NB4 (cell line): Measurements from ENCODE around the gene DUSP10.

Source experiments
- DNase-seq: peaks from one replicate; pipeline ENCODE4 v3.0.0; 2010; ENCODE audit warnings: low read depth
- H3K4me3 ChIP-seq: one replicate; pipeline ENCODE4 v1.5.1; 2011; ENCODE audit warnings: mild to moderate bottlenecking, low read depth, low read length, moderate library complexity
- CTCF ChIP-seq: IDR thresholded peaks from one replicate; pipeline ENCODE4 v1.5.1; 2012; ENCODE audit warnings: low read depth, low read length
- MYC ChIP-seq: IDR thresholded peaks from 2 replicates; pipeline ENCODE4 v1.6.1; 2011; ENCODE audit warnings: low read depth, low read length
- POLR2A ChIP-seq: IDR thresholded peaks from 2 replicates; pipeline ENCODE4 v1.6.1; 2011; ENCODE audit warnings: mild to moderate bottlenecking; ENCODE audit not compliant: insufficient read length; ENCODE audit errors: extremely low read depth
- TF ChIP-seq, protein P1 (sequence below): IDR thresholded peaks from 2 replicates; pipeline ENCODE4 v1.6.1; 2011; ENCODE audit warnings: low read depth, low read length

The DUSP10 gene

DNA sequence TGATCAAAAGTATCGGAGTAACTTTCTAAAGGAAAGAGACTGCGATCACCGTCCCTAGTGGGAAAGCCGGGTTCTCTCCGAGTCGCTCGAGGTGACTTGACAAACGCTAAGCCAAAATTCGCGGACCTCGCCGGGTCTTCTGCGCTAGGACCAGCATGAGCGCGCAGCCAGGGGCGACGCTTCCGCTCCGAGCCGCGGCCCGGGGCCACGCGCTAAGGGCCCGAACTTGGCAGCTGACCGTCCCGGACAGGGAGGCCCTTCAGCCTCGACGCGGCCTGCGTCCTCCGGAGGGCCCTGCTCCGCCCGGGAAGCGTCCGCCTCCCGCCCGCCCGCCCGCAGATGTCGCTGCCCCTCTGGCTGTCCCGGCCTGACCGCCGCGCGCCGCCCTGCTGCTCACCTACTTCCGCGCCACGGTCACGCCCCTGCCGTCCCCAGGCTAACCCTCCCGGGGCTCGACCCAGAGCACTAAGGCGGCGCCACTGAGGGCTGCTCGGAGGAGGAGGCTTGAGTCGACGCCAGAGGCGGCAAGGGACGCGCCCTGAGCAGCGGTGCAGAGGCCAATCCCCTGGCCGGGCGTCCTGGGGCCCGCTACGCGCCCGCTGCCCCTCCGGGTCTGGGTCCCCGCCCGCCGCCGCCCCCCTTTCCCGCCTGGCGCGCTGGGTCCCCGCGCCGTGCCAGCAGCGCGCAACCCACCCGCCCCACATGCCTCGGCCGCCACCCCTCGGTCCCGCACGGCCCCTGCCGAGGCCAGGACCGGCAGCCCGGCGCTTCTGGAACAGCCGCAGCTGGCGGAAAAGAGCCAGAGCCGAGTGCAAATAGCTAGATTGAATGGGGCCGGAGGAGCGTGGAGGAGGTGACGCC is 896 bp upstream of the DUSP10 start:
- peak; percentile 88 for DNase-seq
- peak overlapping the region; percentile 83 for H3K4me3 ChIP-seq
- TF ChIP-seq, protein P1, sequence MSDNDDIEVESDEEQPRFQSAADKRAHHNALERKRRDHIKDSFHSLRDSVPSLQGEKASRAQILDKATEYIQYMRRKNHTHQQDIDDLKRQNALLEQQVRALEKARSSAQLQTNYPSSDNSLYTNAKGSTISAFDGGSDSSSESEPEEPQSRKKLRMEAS, result 0 out of 2 replicates have a peak, but pooled peaks have one; percentile 29
- TF ChIP-seq CTCF (no peak), POLR2A (peak; percentile 13), MYC (no peak)

- H3K4me3 ChIP-seq, result peak overlapping the region; percentile 90
- TF ChIP-seq POLR2A (no peak), MYC (no peak), CTCF (no peak)
- TF ChIP-seq, protein P1, result no peak
- DNase-seq, result peak; percentile 73
These were observed 741 bp downstream of the DUSP10 start for GRCh38 chr1:221740993-221741702.

DNA sequence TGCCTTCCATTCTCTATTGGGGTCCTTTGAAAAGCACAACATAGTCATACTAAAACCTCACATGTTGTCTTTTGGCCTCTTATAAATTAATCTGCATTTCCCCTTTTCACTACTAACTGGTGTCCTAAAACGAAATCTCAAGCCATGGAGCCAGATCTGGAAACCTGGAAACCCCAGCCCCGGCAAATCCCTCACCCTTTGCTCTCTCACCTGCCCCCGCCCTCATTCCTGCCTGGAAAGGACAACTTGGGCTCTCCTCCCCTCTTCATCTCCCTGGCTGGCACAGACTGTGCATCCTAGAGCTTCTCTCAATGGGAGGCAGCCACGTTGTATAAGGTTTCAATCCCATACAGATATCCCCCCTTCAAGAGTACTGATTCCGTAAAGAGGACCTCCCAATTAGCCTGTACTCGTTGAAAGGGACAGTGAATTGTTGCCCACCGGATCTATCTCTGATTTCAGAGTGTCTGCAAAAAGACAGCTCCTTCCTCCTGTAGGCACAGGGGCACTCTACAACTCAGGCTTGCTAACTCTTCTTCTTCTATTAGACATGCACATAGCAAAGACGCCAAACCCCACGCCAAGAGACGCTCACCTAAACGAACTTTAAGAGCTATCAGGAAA is 1.4 kb downstream of the DUSP10 start:
- peak; percentile 41 for DNase-seq
- TF ChIP-seq CTCF (no peak), POLR2A (no peak), MYC (no peak)
- TF ChIP-seq, protein P1, result no peak
- peak overlapping the region; percentile 90 for H3K4me3 ChIP-seq

DNA sequence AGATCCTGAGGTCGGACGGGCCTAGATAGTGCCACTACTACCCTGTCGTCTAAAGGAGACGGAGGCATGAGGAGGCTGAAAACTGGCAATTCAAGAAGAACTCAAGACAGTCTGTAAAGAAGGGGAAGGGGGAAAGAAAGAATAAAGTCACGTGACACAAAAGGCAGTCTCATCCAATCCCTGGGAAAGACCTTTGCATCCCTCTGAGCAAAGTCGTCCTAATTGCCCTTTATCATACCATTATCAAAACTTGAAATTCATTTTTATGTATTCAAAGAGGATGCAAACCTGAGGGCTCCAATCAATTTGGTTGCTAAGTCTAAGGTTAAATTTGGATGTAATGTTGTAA is 2.2 kb downstream of the DUSP10 start:
- no peak for DNase-seq
- H3K4me3 ChIP-seq, result peak overlapping the region; percentile 90
- no peak for TF ChIP-seq CTCF
- no peak for TF ChIP-seq POLR2A
- TF ChIP-seq, protein P1, result no peak
- no peak for TF ChIP-seq MYC

DNA sequence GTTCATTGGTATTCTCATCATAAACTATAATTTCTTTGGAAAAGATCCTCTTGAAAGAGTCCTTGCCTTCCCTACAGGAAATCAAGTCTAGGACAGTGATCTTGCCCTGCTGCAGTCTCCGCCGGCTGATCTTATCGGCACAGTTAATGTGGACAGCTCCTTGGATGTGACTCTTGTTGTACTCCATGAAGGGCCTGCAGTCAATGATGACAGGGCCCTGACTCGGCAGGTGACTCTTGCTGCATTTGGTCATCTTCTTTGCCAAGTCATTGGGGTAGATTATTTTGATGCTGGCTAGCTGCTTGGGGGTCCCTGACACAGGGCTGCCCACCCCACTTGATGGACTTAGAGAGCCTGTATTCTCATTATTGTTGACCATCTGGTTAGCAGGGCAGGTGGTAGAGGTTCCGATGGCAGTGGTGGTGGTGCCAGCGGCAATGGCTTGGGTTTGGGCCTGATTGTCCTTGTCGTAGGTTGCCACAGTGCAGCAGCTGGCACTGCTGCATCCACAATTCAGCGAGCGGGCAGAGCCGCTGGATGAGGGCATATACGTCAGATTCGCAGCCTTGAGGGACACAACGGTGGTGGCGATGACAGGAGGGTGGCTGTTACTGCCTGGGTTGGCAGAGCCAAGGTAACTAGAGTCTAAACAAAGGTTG is 2.7 kb downstream of the DUSP10 start:
- TF ChIP-seq CTCF, result no peak
- TF ChIP-seq, protein P1, result no peak
- TF ChIP-seq POLR2A, result no peak
- no peak for TF ChIP-seq MYC
- no peak overlapping the region for H3K4me3 ChIP-seq
- no peak for DNase-seq
